Stimulated activated CD8-positive, alpha-beta memory T cell treated with anti-CD3 and anti-CD28 coated beads, Interleukin-4, amount 100 ng/mL, for 1 hour (primary cell): ENCODE results near the gene GARIN5A.

Source experiments
- DNase-seq, 2 donors: peaks; one replicate each; pipeline ENCODE4 v3.0.0-alpha.2; 2020; ENCODE audit warnings: low read depth in 2 of 2, low spot score in 1 of 2

GARIN5A gene

DNA sequence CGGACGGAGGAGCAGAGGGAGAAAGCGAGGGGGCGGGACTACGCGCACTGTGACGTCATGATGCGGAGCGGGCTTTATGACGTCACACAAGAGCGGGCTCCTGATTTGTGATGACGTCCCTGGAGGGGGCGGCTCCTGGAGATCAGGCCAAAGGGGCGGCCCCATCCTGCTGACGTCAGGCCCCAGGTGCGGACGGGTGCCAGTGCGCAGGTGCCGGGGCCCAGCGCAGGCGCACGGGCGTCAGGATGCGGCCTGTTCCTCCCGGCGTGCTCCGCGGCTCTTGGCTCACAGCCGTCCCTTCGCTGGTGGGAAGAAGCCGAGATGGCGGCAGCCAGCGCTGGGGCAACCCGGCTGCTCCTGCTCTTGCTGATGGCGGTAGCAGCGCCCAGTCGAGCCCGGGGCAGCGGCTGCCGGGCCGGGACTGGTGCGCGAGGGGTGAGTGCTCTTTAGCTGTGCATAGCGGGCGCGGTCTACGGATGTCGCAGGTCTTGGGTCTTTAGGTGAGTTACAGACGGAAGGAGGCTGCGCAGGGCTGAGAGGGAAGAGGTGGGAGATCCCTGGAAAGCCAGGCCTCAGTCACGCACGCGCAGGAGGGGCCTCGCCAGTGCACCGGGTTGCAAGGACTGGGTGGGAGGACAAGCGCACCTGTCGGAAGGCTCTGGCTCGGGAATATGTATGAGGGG is at the start of gene GARIN5A, which contains the start of gene EMC10:
TSS of gene GARIN5A (minus strand) at position 625 of the 683 bp plus-strand sequence. CDS start at position 165, 460 bp downstream.
TSS of gene EMC10 (plus strand) at position 284 of the 683 bp plus-strand sequence. CDS start at position 322, 38 bp downstream.
- DNase-seq = peak; percentile 66 to 86

DNA sequence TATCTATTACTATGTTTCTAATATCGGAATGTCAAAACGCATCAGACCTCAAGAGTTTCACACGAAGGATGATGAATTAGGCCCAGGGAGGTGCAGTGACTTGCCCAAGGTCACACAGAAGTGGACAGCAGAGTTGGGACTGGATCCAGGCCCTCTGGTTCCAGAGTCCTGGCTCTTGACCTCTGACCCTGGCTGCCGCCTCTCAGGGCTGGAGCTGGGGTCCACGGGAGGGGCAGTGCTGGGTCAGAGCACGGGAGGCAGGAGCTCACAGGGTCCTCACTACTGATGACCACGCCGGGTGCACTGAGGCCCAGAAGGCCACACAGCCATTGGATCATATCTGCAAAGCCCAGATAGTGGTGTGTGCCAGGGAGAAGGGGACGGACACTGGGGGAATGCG is 46.2 kb upstream of the GARIN5A start:
- no peak for DNase-seq

DNA sequence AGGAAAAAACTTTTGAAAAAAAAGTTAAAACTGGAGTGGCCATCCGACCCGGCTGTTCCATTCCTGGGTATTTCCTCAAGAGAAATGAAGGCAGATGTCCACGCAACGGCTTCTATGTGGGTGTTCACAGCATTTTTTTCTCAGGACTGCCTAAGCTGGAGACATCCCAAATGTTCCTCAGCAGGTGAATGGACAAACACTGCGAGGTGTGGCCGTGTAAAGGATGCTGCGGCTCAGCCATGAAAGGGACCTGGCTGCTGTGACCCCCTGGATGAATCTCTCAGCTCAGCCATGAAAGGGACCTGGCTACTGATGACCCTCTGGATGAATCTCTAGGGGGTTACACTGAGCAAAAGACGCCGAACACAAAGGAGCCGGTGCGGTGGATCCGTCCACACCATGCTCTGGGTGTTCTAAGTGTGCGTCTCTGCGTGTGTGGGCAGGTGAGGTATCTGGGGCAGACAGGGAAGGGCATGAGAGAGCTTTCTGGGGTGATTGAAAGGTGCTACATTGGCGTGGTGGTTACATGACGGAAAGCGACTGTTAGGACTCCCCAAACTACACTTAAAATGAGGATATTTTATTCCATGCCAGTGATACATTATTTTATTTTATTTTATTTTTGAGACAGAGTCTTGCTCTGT is 44.3 kb upstream of the GARIN5A start:
- DNase-seq = no peak

DNA sequence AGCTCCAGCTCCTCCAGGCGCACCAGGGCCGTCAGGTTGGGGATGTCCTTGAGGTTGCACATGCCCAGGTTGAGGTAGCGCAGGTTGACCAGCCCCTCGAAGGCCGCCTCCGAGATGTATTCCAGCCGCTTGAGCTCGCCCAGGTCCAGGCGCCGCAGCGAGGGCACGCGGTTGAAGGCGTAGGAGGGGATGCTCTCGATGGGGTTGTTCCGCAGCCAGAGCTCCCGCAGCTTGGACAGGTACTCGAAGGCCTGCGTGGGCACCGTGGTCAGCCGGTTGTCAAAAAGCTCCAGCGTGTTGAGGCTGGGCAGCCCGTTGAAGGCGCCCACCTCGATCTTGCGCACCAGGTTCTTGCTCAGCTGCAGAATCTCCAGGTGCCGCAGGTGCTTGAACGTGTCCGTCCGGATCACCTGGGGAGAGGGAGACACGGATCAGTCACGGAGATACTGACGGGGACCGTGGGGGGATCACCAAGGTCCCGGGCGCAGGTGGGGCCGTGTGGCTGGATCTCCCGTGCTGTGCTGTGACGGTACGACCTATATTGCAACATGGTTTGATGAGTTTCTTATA is 42.4 kb upstream of the GARIN5A start:
- no peak for DNase-seq

DNA sequence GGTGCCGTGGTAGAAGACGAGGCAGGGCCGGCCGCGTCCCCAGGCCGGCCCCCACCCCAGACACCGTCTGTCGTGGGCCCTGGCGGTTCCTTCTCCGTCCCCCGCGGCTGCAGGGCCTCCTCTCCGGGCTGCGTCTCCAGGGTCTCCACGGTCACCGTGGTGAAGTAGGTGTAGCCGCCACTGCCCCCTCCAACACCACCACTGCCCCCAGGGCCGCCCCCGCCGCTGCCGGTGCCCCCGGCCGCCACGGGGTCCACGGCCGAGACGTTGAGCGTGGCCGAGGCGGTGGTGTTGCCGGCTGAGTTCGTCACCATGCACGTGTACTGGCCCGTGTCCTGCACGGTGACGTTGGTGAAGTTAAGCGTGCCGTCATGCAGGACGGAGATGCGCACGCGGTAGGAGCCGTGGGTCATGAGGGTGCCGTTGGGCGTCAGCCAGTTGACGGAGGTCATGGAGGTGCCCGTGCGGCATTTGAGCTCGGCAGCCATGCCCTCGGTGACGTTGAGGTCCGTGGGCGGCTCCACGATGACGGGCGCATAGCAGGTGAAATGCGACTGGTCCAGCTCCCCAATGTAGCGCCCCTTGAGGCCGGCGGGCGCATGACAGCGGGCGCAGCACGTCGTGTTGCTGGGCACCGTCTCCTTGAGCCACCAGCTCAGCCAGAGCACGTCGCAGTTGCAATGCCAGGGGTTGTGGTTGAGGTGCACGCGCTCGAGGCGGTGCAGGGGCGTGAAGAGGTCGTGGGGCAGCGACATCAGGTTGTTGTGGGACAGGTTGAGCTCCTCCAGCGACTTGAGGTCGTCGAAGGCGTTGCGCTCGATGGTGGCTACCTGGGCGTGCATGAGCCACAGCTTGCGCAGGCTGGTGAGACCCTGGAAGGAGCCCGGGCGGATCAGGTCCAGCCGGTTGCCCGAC is 41.7 kb upstream of the GARIN5A start:
- no peak for DNase-seq

DNA sequence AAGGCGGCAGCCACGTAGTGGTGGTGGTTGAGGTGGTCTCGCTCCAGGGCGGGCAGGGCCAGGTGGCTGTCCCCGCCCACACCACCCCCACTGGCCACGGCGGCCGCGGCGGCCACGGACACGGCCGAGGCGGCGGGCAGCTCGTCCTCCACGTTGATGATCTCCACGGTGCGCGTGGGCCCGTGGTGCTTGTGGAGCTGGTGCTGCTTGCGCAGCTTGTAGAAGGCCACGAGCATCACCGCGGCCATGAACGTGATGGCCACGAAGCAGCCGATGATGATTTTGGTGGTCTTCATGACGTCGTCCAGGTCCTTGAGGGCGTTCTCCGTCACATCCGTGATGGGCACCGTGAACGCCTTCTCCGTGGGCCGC is 41.0 kb upstream of the GARIN5A start:
- DNase-seq = no peak

DNA sequence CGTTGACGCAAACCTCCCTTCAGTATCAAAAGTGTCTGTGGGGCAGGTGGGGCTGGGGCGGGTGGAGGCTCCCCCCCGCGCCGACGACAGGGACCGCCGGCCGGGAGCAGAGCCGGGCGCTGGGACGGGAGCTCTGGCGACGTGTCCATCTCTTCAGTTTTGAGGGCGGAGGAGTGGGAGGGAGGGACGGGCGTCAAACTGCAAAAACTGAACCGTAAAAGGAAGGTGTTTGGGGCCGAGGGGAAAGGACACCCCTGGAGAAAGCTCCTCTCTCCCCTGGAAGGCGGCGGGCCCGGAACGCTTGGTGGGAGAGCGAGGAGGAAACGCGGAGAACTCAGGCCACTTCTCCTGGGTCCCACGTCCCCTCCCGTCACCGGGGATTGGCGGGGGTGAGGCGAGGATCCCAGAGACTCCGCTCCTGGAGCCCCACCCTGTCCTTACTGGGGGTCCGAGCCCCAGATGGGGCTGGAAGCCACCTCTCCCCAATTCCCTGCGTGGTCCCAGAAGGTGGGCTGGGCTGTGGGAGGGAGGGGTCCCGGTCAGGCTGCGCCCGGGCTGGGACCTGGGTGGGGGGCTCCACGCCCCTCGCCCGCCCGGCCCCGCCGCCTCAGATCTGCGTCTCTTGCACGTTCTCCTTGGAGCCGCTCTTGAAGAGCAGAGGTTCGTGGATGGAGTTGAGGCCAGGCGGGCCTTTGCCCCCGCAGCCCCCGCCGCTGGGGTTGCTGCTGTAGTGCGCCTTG is 40.5 kb upstream of the GARIN5A start:
- no peak for DNase-seq

DNA sequence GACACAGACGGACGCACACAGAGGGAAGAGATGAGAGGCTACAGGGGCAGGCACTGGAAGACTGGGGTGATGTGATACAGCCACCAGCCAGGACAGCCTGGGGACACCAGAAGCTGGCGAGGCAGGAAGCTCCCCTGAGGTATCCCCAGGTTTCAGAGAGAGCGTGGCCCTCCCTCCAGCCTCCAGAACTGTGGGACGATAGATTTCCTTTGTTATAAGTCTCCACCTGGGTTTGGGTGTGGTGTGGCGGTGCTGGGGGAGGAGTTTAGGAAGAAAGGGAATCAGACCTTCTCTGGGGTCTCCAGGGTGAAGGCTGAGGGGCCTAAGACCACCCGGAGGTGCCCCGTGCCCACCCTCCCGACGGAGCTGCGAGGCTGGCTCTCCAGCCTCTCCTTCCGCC is 39.8 kb upstream of the GARIN5A start:
- DNase-seq = no peak

DNA sequence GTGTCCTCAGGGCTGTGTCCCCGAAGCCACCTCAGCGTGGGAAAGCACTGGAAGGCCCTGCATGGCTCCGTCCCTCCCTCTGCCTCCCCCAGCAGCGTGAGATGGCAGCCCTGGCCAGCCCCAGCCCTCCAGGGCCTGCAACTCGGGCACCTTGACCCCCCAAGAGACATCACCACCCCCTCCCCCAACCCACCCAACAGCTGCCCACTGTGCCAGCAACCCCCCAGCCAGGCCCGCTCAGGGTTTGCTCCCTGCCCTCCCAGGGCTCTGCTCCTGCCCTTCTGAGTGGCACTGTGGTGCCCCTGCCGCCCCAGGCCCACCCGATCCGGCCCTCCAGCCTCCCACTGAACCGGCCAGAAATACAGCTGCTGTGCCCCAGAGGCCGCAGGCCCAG is 38.5 kb upstream of the GARIN5A start:
- no peak for DNase-seq

DNA sequence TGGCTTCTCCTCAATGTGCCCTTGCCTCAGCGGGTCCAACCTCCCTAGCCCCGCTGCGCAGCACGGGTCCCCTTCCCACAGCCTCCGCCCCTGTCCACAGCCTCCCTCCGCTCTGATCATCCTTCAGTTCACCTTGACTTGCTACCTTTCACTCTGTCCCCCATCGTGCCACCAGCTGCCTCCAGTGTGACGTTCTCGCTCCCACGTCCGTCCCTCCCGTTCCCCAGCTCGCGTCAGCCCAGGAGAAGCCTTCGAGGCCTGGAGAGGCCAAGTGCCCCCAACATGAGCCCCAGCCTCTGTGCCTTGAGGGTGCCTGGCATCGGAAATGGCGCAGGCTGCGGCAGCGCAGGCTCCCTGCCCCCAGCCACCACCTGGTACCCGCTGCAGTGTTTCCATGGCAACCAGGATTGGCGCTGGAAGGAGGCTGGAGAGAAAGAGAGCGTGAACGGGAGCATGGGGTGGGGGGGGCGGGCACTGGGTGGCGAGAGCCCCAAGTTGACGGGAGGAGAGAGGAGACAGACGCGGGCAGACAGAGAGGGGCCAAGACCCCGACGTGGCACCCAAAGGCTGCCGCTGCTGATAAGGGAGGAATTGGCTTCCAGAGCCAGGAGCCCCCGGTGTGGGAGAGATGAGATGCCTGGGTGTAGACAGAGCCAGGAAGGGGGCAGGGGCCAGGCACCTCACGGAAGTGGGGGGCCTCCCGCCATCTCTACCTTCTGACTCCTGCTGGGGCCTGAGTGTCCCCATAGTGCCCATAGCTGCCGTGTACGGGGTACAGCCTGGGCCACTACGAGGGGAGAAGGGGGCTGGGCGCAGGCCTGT is 37.9 kb upstream of the GARIN5A start:
- no peak for DNase-seq

DNA sequence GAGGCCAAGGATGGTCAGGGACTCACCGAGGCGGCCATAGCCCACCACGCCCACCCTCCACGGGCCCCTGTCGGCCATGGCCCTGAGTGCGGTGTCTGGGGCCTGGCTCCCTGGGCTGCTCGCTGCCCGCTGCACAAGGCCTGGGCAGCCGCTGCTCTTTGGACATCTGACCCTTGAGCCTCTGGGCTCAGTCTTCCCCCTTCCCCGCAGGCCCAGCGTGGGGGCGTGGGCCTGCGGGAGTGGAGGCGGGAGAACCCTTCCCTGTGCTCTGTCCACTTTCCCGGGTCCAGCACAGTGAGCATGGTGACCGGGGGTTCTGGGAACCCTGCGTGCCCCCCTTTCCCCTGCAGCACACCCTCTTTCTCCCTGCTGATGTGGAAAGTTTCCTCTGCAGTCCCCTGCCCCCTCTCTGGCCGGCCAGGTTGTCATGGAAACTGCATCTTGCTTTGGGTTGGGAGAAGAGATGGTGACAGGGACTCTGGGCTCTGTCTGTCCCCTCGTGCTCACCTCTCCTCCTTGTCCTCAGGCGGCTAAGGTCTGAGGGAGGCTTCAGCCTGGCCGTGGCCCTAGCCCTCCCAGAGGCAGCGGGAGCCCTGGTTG is 37.2 kb upstream of the GARIN5A start, which contains the start of gene ASPDH:
TSS of gene ASPDH (minus strand) at position 168 of the 600 bp plus-strand sequence. CDS start at position 78, 90 bp downstream.
- DNase-seq = no peak

DNA sequence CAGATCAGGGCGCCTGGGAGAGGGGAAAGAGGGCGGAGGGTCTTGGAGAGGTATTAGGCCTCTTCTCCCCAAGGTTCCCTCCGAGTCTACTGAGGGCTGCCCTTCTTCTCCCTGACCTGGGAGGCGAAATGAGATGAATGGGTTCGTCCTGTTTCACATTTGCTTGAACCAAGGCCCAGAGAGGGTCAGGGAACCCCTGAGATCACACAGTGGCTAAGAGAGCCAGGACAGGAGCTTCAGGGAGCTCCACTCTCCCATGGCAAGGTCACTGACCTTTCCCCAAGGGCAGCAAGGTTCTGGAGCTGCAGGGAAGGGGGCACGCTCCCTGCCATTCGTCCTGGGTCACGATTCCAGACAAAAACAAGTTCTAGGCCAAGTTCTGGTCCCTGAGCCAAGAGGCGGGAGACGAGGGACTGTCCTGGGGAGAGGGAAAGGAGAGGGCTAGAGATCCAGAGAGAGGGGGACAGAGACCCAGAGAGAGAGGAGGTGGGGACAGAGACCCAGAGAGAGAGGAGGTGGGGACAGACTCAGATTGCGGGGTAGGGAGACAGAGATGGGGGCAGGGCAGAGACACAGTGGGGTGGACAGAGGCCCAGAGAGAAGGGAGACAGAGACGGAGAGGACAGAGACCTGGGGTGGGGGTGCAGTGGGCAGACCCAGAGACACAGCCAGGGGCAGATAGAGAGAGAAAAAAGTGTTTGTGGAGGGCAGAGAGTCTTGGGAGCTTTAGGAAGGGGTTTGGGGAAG is 36.5 kb upstream of the GARIN5A start:
- DNase-seq = no peak

DNA sequence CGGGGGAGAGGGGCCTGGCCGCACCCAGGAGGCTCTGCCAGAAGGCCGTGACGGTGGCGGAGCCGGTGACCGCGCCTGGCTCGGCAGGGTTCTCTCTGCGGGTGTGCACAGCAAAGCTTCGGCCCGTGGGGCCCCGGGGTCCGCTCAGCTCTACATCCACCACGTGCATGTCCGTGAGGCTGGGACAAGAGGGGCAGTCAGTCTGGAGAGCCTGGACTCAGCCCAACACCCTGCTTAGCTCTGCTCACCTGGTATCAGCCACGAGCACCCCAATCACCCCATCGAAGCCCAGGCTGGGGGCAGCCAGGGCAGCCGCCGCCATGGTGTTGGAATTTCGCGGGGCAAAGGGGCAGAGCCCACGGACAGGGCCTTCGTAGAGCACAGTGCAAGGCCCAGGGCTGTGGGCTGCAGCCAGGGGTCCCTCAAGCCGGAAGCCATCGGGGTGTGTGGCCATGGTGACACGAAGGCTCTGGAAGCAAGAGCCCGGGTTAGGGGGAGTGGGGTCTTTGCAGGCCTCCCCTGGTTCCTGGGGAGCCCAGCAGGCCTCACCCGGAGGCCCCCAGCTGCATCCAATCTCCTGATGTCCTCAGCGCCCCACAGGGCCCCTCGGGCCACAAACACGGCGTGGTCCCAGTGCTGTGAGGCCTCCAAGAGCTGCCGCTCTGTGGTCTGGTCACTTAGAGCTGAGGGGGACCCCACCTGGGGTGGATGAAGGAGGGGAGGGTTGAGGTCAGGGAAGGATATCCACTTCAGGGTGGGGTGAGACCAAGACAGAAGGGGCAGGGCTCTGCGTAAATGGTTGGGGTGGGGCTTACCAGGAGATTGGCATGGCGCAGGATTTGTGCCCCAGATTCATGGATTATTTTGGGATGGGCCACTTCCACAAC is 35.7 kb upstream of the GARIN5A start:
- DNase-seq = no peak

DNA sequence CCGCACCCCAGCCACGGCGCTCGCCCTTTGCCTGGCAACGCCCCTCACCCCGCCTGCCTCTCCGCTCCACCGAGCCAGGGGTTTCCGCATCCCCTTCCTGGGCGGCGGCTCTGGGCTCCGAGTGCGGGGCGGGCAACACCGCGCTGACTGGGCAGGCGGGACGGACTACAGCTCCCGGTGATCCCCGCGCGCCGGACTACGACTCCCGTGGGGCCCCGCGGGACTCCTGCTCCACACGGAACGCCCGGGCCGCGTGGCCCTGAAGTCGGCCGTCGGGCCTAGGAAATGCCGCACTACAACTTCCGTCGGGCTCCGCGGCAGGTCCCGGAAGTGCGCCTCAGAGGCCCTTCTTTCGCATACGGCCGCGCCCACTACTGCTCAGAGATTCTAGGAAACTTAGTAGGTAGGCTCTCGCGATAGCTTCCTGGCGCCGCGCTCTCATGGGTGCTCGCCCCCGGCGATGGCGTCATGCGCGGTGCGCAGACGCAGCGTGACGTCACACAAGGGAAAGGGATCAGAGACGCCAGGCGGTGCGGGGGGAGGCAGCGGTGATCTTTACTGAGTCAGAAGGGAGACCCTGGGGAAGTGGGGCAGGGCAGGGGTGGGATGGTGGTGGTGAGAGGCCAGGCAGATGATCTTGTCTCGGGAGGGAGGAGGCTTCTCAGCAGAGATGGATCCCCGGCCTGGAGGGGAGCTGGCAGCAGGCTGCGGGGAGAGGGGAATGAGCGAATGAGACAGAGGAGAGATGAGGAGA is 34.6 kb upstream of the GARIN5A start, which contains the start of gene JOSD2:
TSS of gene JOSD2 (minus strand) at position 123 of the 754 bp plus-strand sequence. CDS start 760 bp downstream, outside the sequence.
- peak; percentile 92 for DNase-seq

DNA sequence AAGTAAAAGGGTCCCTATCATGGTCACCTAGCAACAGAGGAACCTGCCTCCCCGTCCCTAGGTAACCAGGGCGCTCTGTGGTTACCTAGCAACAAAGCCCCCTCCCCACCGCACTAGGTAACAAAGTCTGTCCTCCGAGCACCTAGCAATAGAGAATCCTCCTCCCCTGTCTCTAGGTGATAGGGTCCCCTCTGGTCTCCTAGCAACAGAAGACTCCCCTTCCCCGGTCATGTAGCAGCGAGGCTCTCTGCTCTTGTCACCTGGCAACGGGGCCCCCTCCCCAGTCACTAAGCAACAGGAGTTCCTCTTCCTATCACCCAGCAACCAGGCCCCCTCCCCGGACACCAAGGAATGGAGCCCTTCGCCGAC is 34.0 kb upstream of the GARIN5A start:
- no peak for DNase-seq

DNA sequence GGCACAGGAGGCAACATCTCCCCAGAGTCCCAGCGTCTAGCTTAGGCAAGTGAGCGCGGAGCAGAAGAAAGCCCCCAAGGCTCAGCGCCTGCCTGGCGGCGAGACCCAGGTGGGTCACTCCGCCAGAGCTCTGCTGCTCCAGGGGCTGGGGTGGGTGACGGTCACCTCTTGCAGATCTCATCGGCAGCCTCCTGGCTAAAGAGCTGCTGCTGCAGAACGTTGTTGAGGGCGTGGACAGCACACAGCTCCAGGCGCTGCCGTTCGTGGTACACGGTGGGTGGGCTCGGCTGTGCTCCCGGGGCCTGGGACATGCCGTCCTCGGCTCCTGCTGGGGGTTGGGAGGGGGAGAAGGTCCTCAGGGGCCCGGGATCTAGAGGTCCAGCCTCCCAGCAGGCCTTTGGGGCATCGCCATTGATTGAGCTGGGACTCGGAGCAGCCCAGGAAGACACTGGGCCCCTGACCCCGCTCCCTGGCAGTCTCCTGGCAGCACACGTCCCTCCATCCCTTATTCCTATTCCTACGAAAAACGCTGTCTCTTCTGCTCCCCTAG is 33.5 kb upstream of the GARIN5A start:
- DNase-seq = no peak

DNA sequence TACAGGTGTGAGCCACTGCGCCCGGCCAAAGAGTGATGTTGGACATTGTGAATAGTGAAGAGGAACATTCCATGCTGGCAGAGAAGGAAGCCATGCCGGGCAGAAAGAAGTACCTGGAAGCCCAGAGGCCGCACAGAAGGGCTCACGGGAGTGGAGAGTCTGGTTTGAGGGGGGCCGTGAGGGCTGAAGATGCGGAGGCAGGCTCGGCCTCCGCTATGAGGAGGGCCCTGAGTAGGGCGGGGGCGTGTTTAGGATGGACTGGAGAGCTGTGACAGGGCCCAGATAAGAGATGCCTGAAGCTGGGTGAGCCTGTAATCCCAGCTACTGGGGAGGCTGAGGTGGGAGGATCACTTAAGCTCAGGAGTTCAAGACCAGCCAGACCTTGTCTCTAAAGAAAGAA is 32.7 kb upstream of the GARIN5A start:
- no peak for DNase-seq
